Stimulated activated CD4-positive, alpha-beta T cell treated with anti-CD3 and anti-CD28 coated beads, Interleukin-12 subunit alpha, Interleukin-12 subunit beta, amount 100 ng/mL, for 24 hours (primary cell): ENCODE results near the gene EFNA1.

Experiments
- DNase-seq, 2 experiments: peaks; one replicate each; pipeline ENCODE4 v3.0.0-alpha.2; 2020; ENCODE audit warnings: low read depth in 2 of 2

EFNA1 gene

DNA sequence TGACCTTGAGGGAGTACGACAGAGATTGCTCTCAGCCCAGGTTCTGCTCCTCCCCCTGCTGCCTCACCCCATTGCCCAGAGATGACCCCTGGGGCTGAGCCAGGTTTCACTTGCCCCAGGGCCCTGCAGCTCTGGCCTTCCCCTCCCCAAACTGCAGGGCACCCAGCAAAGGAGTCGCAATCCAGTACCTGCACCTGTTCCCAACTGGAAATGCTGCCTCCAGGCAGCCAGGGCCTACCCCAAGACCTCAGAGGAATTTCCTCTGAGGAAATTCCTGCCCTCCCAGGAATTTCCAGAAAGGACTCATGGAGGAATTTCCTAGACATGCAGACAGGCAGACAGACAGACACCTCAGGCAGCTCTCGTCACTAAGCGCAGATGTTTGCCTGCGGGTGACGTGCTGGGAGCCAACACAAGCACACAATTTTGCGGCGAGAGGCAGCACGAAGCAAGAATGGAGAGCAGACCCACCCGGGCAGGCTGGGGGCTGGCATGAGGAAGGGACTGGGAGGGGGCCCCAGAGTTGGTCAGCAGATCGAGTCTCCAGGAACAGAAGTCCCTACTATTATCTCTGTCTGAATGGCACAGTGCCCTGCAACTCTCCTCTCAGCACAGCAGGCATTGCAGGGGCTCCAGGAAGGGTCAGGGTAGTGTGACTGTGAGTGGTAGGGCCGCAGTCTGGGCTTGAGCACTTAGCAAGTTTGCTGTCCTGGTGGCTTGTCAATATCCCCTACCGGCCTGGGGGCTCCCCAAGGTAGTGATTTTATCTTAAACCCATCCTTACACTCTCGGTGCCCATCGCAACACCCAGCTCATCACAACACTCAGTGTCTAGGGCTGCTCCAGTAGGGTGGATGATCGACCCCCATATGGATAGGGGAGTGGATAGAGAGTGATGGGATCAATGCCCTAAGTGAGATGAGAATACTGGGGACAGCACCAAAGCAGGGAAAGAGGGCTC lies 2.9 kb upstream of the EFNA1 start:
- DNase-seq: no peak

DNA sequence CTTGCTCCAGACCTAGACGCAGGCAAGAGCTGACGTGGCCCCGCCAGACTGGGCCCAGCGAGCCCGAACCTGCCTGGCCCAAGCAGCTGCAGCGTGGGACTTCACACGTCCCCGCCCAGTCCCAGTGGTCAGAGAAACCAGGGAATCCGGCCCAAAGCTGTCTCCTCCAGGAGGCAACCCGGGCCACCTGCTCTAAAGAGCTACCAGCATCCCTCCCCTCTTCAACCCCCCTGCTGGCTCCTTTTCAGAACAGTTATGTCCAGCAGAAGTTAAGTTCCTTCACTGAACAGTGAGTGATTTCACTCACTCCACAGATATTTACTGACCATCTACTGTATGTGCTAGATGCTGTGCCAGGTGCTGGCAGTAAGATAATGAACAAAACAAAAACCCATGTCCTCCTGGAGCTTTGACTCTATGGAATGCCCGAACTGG lies 2.1 kb upstream of the EFNA1 start:
- no peak for DNase-seq

DNA sequence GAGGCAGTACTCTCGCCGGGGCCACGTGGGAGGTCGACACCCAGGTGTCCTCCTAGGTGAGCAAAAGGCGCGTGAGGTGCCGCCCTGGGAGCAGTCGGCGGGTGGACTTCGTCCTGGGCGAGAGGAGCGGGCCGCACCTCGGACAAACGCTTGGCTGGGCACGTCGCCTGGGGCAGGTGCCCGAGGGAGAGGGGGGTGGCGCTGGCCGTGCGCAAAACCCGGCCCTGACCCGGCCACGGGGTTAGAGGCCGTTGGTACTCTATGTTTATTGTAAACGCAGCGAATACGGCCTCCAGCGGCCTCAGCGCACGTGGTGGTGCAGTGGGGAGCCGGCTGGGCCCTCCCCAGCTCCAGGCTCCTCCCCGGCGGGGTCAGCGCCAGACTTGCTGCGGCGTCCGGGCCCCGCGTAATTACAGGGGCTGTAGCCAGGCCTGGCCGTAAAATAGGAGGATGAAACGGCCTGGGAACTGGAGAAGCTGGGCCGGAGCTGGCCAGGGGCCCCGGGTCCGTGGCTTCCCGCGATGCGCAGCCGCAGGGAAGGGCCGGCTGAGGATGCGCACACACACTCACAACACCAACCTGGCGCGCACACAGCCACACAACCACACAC lies 1.6 kb upstream of the EFNA1 start:
- DNase-seq: no peak

DNA sequence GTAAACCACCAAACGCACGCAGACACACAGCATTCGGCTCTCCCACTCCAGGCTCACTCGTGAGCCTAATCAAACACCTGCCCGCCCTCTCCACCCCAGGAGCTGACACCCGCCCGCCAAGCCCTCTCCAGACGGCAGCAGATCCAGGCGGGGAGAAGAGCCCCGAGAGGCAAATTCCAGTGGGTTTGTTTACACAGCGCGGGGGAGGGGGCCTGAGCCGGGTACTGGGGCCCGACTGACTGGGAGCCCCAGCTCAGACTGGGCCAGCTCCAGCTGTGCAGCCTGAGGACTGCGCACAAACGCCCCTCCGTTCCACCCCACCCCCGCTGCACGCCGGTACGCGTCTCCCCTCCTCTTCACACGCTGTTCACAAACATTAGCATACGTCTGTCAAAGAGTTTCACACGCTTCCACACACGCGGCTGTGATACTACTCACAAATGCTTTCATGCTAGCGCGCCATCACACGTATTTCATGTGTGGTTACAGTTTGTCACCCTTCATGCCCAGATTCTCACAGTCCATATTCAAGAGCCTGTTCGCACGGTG lies 1.0 kb upstream of the EFNA1 start:
- peak in 1 of 2 experiments; percentile 22 for DNase-seq

DNA sequence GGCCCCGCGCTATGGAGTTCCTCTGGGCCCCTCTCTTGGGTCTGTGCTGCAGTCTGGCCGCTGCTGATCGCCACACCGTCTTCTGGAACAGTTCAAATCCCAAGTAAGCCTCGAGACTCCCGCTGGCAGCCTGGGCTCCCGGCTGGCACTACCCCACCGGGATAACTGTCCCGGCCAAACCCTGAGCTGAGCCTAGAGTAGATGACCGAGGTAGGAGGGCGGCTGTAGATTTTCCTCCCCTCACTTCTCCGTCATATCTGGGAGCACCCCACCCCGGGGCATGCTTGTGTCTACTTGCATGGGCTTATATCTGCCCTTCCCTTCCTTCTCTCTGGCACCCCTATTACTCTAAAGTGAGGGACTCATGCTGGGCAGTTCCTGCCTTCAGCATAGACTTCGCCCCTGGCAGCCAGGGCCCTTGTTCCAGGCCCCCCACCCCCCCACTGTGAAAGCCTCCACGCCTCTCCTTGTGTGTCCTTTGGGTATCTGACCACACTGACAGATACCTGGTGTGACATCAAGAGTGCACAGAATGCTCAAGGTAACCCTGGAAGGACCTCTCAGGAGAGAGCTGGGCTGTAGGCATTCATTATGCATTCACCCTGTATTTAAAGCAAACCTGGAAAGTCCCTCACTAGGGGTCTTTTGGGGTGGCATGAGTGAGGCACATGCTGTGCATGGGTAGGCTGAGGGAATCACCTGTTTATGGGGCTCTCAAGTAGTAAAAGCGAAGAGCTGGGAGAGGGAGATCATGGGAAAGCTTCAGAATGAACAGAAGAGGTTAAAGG lies 485 bp downstream of the EFNA1 start:
- DNase-seq: no peak

DNA sequence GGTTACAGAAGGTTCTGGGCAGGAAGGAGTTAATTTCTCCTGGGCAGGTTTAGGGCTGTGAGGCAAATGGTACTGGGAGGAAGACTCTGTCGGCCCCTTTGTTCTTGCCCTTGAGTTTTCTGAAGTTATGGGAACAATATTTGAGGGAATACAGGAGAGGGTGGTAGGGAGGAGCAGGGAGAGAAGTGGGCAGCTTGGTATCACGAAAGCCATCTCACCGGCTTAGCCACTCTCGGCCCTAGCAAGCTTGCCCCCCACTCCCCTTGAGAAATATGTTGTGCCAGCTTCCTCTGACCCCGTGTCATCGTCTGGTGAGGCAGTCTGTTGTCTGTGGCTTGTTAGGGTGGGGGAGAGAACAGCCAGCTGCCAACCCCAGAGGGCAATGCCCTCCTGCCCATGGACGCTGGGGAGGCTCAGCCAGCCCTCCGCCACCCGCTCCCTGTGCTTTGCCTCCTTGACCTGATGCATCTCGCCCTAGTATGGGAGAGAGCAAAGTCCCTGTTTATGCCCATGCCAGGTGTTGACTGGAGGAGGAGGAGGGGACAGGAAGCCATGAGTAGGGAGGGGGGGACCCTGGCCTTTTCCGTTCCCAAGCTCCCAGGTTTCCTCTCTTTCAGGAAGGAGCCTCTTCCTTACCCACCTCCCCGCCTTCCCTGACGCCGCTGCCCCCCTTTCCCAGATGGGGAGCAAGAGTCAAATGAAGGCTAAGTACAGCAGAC lies 1.2 kb downstream of the EFNA1 start:
- no peak for DNase-seq

DNA sequence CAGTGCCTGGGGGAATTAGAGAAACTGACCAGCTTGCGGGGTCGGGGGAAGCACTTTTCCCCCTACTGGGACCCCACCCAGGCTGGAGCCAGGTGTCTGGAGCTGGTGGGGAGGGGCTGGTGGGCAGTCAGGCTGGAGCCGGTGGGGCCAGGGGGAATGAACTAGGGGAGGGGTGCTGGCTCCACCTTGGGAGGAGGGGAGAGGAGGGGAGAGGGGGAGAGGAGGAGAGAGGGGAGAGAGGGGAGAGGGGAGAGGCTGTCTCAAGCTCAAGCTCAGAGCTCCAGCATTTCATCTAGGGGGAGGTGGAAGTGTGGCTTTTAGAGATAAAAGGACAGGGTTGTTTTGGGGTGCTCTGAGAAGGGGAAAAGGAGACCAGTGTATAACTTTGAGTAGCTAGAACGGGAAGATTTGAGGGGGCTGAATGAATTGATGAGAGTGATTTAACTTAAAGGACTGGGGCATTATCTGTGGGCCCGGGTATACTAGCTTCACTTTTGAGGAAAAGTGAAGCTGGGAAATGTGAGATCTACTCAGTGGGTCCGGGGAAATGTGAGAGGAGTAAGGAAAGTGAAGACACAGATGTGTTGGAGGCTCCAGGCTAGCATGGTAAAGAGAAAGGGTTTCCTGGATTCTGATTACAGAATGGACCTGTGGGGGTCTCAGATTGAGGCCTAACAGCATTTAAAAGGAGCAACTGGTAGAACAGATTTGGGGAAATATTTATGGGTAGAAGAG lies 2.8 kb downstream of the EFNA1 start:
- DNase-seq: no peak

DNA sequence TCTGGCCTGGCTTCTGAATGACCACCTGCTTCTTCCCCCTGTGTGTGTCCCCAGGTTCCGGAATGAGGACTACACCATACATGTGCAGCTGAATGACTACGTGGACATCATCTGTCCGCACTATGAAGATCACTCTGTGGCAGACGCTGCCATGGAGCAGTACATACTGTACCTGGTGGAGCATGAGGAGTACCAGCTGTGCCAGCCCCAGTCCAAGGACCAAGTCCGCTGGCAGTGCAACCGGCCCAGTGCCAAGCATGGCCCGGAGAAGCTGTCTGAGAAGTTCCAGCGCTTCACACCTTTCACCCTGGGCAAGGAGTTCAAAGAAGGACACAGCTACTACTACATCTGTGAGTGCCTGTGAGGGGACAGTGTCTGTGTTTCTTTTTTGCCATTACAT lies 3.6 kb downstream of the EFNA1 start:
- DNase-seq: no peak

DNA sequence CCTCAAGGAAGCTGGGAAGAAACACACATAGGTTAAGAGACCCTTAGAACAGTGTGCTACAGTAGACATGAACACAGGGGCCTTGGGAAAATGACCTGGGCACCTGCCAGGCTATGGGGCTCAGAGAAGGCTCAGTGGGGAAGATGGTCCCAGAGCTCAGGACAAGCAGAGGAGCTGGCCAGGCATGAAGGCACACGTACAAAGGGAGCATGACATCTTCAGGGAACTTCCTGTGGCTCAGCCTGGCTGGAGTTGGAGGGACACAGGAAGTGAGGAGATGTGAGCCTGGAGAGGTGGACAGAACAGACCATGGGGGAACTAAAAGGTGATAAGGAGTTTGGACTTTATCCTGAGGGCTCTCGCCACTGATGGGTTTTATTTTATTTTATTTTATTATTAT lies 4.2 kb downstream of the EFNA1 start:
- DNase-seq: no peak

DNA sequence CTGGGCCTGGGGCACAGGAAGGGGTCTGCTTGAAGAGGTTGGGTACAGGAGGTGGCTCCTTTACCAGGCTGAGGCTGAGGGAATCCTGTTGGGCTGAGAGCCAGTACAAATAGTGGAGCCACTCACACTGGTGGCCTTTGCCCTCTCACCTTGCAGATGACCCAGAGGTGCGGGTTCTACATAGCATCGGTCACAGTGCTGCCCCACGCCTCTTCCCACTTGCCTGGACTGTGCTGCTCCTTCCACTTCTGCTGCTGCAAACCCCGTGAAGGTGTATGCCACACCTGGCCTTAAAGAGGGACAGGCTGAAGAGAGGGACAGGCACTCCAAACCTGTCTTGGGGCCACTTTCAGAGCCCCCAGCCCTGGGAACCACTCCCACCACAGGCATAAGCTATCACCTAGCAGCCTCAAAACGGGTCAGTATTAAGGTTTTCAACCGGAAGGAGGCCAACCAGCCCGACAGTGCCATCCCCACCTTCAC lies 6.2 kb downstream of the EFNA1 start:
- no peak for DNase-seq

DNA sequence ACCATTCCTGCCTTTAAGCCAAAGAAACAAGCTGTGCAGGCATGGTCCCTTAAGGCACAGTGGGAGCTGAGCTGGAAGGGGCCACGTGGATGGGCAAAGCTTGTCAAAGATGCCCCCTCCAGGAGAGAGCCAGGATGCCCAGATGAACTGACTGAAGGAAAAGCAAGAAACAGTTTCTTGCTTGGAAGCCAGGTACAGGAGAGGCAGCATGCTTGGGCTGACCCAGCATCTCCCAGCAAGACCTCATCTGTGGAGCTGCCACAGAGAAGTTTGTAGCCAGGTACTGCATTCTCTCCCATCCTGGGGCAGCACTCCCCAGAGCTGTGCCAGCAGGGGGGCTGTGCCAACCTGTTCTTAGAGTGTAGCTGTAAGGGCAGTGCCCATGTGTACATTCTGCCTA lies 6.6 kb downstream of the EFNA1 start:
- no peak for DNase-seq

DNA sequence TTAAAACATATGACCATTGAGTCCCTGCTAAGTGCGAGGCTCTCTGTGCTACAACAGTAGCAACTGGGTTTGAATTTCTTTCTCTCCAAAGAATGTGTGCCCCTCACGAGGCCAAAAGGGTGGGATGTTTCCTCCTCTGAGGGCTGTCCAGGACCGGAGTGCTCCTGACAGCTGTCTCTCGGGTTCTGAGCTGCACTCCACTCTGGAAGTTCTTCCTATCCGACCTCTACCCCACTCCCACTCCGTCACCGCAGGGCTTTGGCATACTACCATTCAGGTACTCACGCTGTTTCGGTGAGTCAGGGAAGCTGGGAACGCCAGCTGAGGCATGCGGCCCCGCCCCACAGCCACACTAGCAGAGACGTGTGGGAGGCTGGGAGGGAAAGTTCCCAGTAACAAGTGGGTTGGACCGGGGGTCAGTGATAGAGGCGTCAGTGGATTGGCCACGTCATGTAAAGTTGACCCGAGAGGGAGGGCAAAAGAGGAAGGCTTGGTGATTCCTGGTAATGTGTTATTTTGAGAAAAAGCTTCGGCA lies 7.3 kb downstream of the EFNA1 start:
- DNase-seq: peak; percentile 56 to 83

DNA sequence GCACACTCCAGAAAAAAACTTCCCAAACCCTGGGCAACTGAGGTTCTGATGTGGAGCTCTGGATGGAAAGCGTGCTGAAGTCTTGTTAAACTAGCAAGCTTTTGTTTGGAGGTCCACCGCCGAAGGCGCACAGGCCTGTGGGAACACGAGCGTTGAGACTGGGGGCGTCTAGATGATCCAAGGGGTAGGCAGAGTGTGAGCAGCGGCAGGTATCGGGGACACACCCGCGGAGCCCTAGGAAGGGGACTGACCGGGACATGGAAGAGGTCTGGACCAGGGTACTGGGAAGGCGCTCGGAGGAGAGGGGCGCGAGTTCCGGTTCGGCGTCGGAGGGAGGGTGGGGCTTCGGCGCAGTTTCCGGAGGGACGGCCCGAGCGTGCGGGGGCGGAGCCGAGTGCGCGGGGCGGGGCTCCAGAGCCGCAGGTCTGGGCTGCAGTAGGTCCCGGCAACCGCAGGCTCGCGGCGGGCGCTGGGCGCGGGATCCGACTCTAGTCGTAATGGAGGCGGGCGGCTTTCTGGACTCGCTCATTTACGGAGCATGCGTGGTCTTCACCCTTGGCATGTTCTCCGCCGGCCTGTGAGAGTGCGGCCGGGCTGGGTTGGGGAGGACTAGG lies 7.8 kb downstream of the EFNA1 start, which contains the start of gene SLC50A1:
Gene SLC50A1, plus strand, starts transcription at position 438 of the 614 bp plus-strand sequence. Its CDS starts 60 bp downstream, at position 498.
- peak; percentile 85 to 93 for DNase-seq

DNA sequence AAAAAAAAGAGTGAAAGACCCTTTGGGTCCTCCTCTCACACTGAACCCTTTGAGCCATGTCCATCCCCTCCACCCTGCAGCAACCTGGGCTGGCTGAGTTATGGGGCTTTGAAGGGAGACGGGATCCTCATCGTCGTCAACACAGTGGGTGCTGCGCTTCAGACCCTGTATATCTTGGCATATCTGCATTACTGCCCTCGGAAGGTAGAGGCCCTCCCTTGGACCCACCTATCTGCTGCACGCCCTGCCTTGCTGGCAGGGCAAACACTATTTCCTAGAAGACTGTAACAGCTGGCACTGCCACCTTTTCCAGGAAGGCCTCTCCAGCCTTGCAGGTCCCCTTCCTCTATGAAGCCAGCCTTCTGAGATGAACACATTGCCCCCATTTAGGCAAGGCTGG lies 9.1 kb downstream of the EFNA1 start:
- DNase-seq: no peak

DNA sequence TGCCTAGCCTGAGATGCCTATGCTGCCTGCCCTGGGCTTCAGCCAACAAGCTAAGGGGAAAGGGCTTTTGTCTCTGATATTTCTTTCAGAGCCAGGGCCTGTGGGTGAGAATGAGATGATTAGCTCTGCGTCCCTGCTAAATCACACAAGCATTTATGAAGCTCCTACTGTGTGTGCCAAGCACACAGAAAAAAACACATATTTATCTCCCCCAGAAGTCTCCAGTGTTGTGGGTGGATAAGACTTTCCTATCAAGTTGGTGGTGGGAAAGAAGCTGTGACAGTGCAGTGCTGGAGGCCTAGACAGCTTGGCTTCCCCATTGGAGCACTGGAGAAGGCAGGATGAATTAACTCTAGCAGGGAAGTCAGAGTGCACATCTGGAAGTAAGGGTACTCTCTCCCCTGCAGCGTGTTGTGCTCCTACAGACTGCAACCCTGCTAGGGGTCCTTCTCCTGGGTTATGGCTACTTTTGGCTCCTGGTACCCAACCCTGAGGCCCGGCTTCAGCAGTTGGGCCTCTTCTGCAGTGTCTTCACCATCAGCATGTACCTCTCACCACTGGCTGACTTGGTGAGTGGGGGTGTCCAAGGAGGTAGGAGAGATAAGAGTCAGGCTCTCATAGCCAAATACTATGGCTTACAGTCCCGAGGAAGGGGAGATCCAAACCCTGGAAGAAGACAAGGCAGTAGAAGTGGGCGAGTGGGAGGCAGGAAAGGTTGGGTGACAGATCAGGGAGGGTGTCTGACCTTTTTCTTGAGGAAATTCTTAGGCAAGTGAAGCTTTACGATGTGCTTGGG lies 9.7 kb downstream of the EFNA1 start:
- no peak for DNase-seq

DNA sequence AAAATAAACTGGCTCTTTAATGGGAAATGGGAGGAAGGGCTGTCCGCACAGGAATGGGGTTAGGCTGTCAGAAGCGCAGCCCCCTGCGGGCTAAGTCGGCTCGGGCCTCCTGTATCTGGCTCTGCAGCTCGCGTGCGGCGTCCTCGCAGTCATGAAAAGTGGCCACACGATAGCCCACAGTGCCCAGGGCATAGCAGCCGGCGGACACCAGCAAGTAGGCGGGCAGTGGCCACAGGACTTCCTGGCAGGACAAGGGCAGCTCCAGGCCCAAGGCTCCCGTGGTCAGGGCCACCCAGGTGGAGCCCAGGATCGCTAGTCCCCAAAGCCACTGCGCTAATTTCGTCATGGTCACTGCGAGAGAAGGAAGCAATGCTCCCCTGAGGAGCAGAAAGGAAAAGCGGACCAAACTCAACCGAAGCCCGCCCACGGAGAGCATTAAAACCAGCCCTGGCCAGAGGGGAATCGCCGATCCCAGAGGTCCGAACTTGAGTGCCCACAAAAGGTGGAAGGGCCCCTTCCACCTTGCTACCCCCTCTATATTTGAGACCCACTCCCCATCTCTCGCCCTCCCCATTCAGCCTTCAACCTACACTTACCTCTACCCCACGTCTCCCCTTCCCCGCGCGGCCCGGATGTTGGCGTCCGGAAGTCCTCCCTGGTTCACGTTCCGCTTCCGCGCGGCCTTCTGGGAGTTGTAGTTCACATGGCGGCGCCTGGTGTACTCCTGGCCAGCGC lies 12.4 kb downstream of the EFNA1 start, which contains the start of gene DPM3:
Gene DPM3, minus strand, starts transcription at position 637 of the 735 bp plus-strand sequence. Its CDS starts 291 bp downstream, at position 346.
- peak; percentile 83 to 90 for DNase-seq

DNA sequence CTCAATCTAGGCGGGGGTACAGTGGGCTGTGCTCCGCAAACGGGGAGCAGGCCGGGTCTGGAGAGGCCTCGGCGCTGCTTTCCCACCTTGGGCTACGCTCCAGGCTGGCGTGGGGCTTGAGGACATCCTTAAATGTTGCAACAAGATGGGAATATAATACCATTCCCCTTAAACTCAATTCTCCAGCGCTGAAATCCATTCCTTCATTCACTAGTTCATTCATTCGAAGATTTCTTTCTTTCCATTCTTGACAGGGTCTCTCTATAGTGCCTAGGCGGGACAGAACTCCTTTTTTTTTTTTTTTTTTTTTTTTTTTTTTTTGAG lies 12.9 kb downstream of the EFNA1 start:
- no peak for DNase-seq

DNA sequence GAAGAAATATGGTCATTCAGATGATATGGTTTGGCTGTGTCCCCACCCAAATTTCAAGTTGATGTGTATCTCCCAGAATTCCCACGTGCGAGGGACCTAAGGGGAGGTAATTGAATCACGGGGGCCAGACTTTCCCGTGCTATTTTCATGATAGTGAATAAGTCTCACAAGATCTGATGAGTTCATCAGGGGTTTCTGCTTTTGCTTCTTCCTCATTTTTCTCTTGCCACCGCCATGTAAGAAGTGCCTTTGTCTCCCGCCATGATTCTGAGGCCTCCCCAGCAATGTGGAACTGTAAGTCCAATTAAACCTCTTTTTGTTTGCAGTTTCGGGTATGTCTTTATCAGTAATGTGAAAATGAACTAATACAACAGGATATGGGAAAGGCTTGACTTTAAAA lies 14.1 kb downstream of the EFNA1 start:
- DNase-seq: no peak
